HG03095 (cell line): ENCODE results near the gene SLC34A1.
A peak's percentile ranks its signal among the peaks of the same experiment; 100 is the strongest.

Experiments
- ATAC-seq: cut with Tn5 transposase; IDR thresholded peaks from one replicate; pipeline ENCODE4 v1.9.1; 2021; ENCODE audit warnings: moderate library complexity; ENCODE audit not compliant: unreplicated experiment

The SLC34A1 gene

GRCh38 chr5:177444106-177445051 is 60.1 kb downstream of the SLC34A1 start:
- ATAC-seq = no peak

- ATAC-seq = no peak
Observed at GRCh38 chr5:177445052-177445916, 61.0 kb downstream of the SLC34A1 start.

GRCh38 chr5:177445917-177446199 is 61.6 kb downstream of the SLC34A1 start:
- no peak for ATAC-seq

- peak; percentile 46 for ATAC-seq
Observed at GRCh38 chr5:177446200-177447065, 62.2 kb downstream of the SLC34A1 start, which contains the start of gene PRR7. Gene PRR7, plus strand, starts transcription at chr5:177446814. Its CDS starts 8,254 bp downstream, at chr5:177455068.

DNA sequence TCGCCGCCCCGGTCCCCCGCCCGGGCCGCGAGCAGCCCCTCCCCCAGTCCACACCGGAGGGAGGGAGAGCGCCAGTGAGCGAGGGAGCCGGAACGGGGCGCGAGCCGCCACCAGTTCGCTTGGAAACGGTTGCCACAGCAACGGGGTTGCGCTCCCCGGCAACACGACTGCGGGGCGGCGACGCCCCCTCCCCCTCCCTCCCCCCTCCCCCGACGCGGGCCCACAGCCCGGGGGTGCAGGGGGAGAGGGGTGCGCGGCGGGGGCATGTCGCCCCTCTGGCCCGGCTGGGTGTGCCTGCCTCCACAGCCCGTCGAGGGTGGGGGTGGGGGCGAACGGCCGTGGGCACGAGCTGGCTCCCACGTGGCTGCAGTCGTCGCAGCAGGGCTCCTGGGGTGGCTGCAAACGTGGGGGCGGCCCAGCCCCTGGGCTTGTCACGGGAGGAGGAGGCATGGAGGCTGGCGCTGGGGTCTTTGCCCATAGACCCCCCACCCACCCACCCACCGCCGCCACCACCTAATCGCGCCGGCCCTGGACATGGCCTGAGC is 62.9 kb downstream of the SLC34A1 start:
- ATAC-seq = peak; percentile 27

- ATAC-seq = no peak
Observed at GRCh38 chr5:177447611-177448243, 63.5 kb downstream of the SLC34A1 start.
